Measurements from ENCODE around the gene RAB9A. TPM values are rescaled to one million over a fixed set of nuclear protein-coding genes. Genes with fewer than 3 reads are reported as not detected.

RAB9A gene
- total RNA-seq, 6 donors from 2014 or later, result 12.6 to 38.4 (median 29.1) TPM

GRCh38 chrX:13742397-13743176 lies 53.7 kb downstream of the RAB9A start:
- WGBS, 2 donors, result 65 to 70% methylated on average over 4 to 13 of the region's 13 CpGs

GRCh38 chrX:13747836-13748235 lies 58.9 kb downstream of the RAB9A start:
- DNase-seq, result no peak
- no peak for TF ChIP-seq POLR2AphosphoS5 (IDR thresholded peaks at IDR 0.05)
- peak in 3 of 6 experiments; percentile 25 to 34 (median 29) for TF ChIP-seq CTCF (IDR thresholded peaks at IDR 0.05)

More at GRCh38 chrX:13742397-13743176, 53.7 kb downstream of the RAB9A start:
- no peaks in the 10 kb centered on the region for H3K9me3 ChIP-seq
- H3K27ac ChIP-seq, result peak overlapping the region in 2 of 4 donors; percentile 37 to 44
- ATAC-seq (ENCODE audit: low FRiP score in 2 of 2) (peak in 1 of 2 donors; percentile 16), DNase-seq (peak in 1 of 2 donors; percentile 36)
- H3K27me3 ChIP-seq, result no peaks in the 10 kb centered on the region
- no peak overlapping the region for H3K4me3 ChIP-seq
- H3K36me3 ChIP-seq, result peaks cover 0 to 32% (median 3%) of the 10 kb centered on the region in 4 donors
- H3K4me1 ChIP-seq, result no peaks in the 10 kb centered on the region
- TF ChIP-seq CTCF (IDR thresholded peaks at IDR 0.05) (no peak), POLR2A (IDR thresholded peaks at IDR 0.05) (no peak), POLR2AphosphoS5 (IDR thresholded peaks at IDR 0.05) (no peak), EP300 (IDR thresholded peaks at IDR 0.05) (no peak)

GRCh38 chrX:13748486-13748885 lies 59.6 kb downstream of the RAB9A start:
- peaks cover 0 to 4% (median 0%) of the 10 kb centered on the region in 4 donors for H3K4me1 ChIP-seq
- H3K4me3 ChIP-seq, result no peak overlapping the region
- 96 to 100% methylated on average over 3 of the region's 3 CpGs for WGBS, 2 donors
- H3K27ac ChIP-seq, result no peak overlapping the region
- no peaks in the 10 kb centered on the region for H3K27me3 ChIP-seq
- TF ChIP-seq CTCF (IDR thresholded peaks at IDR 0.05), result no peak
- TF ChIP-seq POLR2AphosphoS5 (IDR thresholded peaks at IDR 0.05), result no peak
- no peak for TF ChIP-seq POLR2A (IDR thresholded peaks at IDR 0.05)
- TF ChIP-seq EP300 (IDR thresholded peaks at IDR 0.05), result no peak
- no peaks in the 10 kb centered on the region for H3K9me3 ChIP-seq
- no peak for ATAC-seq (ENCODE audit: low FRiP score in 2 of 2)
- DNase-seq, result no peak
- H3K36me3 ChIP-seq, result peaks cover 0 to 43% (median 6%) of the 10 kb centered on the region in 4 donors

More at GRCh38 chrX:13747836-13748235, 58.9 kb downstream of the RAB9A start:
- ATAC-seq (ENCODE audit: low FRiP score in 2 of 2), result no peak
- Histone ChIP-seq H3K4me1 (peaks cover 0 to 4% (median 0%) of the 10 kb centered on the region in 4 donors), H3K27ac (no peak overlapping the region), H3K4me3 (no peak overlapping the region), H3K36me3 (peaks cover 0 to 43% (median 6%) of the 10 kb centered on the region in 4 donors), H3K9me3 (no peaks in the 10 kb centered on the region), H3K27me3 (no peaks in the 10 kb centered on the region)
- WGBS, 2 donors, result 28 to 83% methylated on average over 2 of the region's 2 CpGs

GRCh38 chrX:13750204-13750603 lies 61.3 kb downstream of the RAB9A start:
- no peak overlapping the region for H3K4me3 ChIP-seq
- no peak for TF ChIP-seq EP300 (IDR thresholded peaks at IDR 0.05)
- peak in 5 of 6 experiments; percentile 26 to 58 (median 39) for TF ChIP-seq CTCF (IDR thresholded peaks at IDR 0.05)
- H3K27ac ChIP-seq, result no peak overlapping the region
- DNase-seq (no peak), ATAC-seq (ENCODE audit: low FRiP score in 2 of 2) (no peak)
- H3K27me3 ChIP-seq, result no peaks in the 10 kb centered on the region
- peaks cover 0 to 36% (median 10%) of the 10 kb centered on the region in 4 donors for H3K36me3 ChIP-seq
- H3K4me1 ChIP-seq, result peaks cover 0 to 4% (median 0%) of the 10 kb centered on the region in 4 donors
- H3K9me3 ChIP-seq, result no peaks in the 10 kb centered on the region

- TF ChIP-seq POLR2A (IDR thresholded peaks at IDR 0.05) (no peak), POLR2AphosphoS5 (IDR thresholded peaks at IDR 0.05) (no peak), CTCF (IDR thresholded peaks at IDR 0.05) (no peak), EP300 (IDR thresholded peaks at IDR 0.05) (no peak)
- Histone ChIP-seq H3K4me1 (peaks cover 0 to 4% (median 0%) of the 10 kb centered on the region in 4 donors), H3K36me3 (peaks cover 0 to 31% (median 10%) of the 10 kb centered on the region in 4 donors), H3K27ac (no peak overlapping the region), H3K27me3 (no peaks in the 10 kb centered on the region), H3K4me3 (no peak overlapping the region), H3K9me3 (no peaks in the 10 kb centered on the region)
- ATAC-seq (ENCODE audit: low FRiP score in 2 of 2) (no peak), DNase-seq (no peak)
These were observed 61.9 kb downstream of the RAB9A start for GRCh38 chrX:13750812-13751211.
